ENCODE results near the gene NHS. TPM values are rescaled to one million over a fixed set of nuclear protein-coding genes. Genes with fewer than 3 reads are reported as not detected.
A peak's percentile ranks its signal among the peaks of the same experiment; 100 is the strongest.

Gene NHS
- total RNA-seq, 1 donor from 2014 or later = 6.6 TPM

GRCh38 chrX:17448188-17448587 lies 73.2 kb downstream of the NHS start:
- Histone ChIP-seq H3K27ac (ENCODE audit: low read depth, low read length) (no peak overlapping the region), H3K4me1 (ENCODE audit: insufficient read depth, low read length) (no peaks in the 10 kb centered on the region), H3K4me3 (ENCODE audit: insufficient read depth, low read depth, low read length) (no peak overlapping the region), H3K36me3 (ENCODE audit: insufficient read depth, low read length) (no peaks in the 10 kb centered on the region), H3K9ac (ENCODE audit: low read length) (no peak overlapping the region), H3K79me2 (ENCODE audit: insufficient read depth, low read length) (peaks cover 36% of the 10 kb centered on the region), H3K27me3 (ENCODE audit: insufficient read depth, low read length) (no peaks in the 10 kb centered on the region), H2AFZ (ENCODE audit: low read depth, low read length) (no peak overlapping the region), H3K9me3 (ENCODE audit: insufficient read depth, low read depth, low read length) (no peaks in the 10 kb centered on the region), H3K4me2 (ENCODE audit: low read length) (no peak overlapping the region), H4K20me1 (ENCODE audit: insufficient read depth, low read length) (peaks cover 16% of the 10 kb centered on the region)
- TF ChIP-seq CTCF (IDR thresholded peaks at IDR 0.05; ENCODE audit: insufficient read depth, low read depth, low read length) (no peak), EZH2 (IDR thresholded peaks at IDR 0.05; ENCODE audit: insufficient read depth, low read length) (no peak)
- DNase-seq (ENCODE audit: low read depth) (no peak), FAIRE-seq (peak; percentile 98)
- no peaks in the 10 kb centered on the region for H3K4me1 Mint-ChIP-seq (ENCODE audit: low read depth, unreplicated experiment)
- H3K36me3 Mint-ChIP-seq (ENCODE audit: low read depth, unreplicated experiment) = no peaks in the 10 kb centered on the region
- H3K27ac Mint-ChIP-seq (ENCODE audit: unreplicated experiment) = no peak overlapping the region
- no peaks in the 10 kb centered on the region for H3K27me3 Mint-ChIP-seq (ENCODE audit: low read depth, unreplicated experiment)
- H3K9me3 Mint-ChIP-seq (ENCODE audit: unreplicated experiment) = no peaks in the 10 kb centered on the region
- no peak overlapping the region for H3K4me3 Mint-ChIP-seq (ENCODE audit: unreplicated experiment)

- Histone ChIP-seq H3K27ac (ENCODE audit: low read depth, low read length) (no peak overlapping the region), H4K20me1 (ENCODE audit: insufficient read depth, low read length) (peaks cover 21% of the 10 kb centered on the region), H3K79me2 (ENCODE audit: insufficient read depth, low read length) (peaks cover 44% of the 10 kb centered on the region), H3K4me1 (ENCODE audit: insufficient read depth, low read length) (no peaks in the 10 kb centered on the region), H2AFZ (ENCODE audit: low read depth, low read length) (no peak overlapping the region), H3K9ac (ENCODE audit: low read length) (no peak overlapping the region), H3K36me3 (ENCODE audit: insufficient read depth, low read length) (no peaks in the 10 kb centered on the region), H3K4me2 (ENCODE audit: low read length) (no peak overlapping the region), H3K4me3 (ENCODE audit: insufficient read depth, low read depth, low read length) (no peak overlapping the region), H3K9me3 (ENCODE audit: insufficient read depth, low read depth, low read length) (no peaks in the 10 kb centered on the region), H3K27me3 (ENCODE audit: insufficient read depth, low read length) (no peaks in the 10 kb centered on the region)
- H3K4me3 Mint-ChIP-seq (ENCODE audit: unreplicated experiment) = no peak overlapping the region
- H3K9me3 Mint-ChIP-seq (ENCODE audit: unreplicated experiment) = no peaks in the 10 kb centered on the region
- DNase-seq (ENCODE audit: low read depth) (no peak), FAIRE-seq (no peak)
- no peaks in the 10 kb centered on the region for H3K4me1 Mint-ChIP-seq (ENCODE audit: low read depth, unreplicated experiment)
- H3K36me3 Mint-ChIP-seq (ENCODE audit: low read depth, unreplicated experiment) = no peaks in the 10 kb centered on the region
- H3K27me3 Mint-ChIP-seq (ENCODE audit: low read depth, unreplicated experiment) = no peaks in the 10 kb centered on the region
- H3K27ac Mint-ChIP-seq (ENCODE audit: unreplicated experiment) = no peak overlapping the region
- TF ChIP-seq EZH2 (IDR thresholded peaks at IDR 0.05; ENCODE audit: insufficient read depth, low read length) (no peak), CTCF (IDR thresholded peaks at IDR 0.05; ENCODE audit: insufficient read depth, low read depth, low read length) (no peak)
Measured at GRCh38 chrX:17449866-17450265, 74.9 kb downstream of the NHS start.

GRCh38 chrX:17453788-17454187 lies 78.8 kb downstream of the NHS start:
- H3K27ac ChIP-seq (ENCODE audit: low read depth, low read length) = no peak overlapping the region
- peaks cover 14% of the 10 kb centered on the region for H4K20me1 ChIP-seq (ENCODE audit: insufficient read depth, low read length)
- DNase-seq (ENCODE audit: low read depth) (no peak), FAIRE-seq (peak; percentile 83)
- no peaks in the 10 kb centered on the region for H3K4me1 ChIP-seq (ENCODE audit: insufficient read depth, low read length)
- Mint-ChIP-seq H3K9me3 (ENCODE audit: unreplicated experiment) (no peaks in the 10 kb centered on the region), H3K4me3 (ENCODE audit: unreplicated experiment) (no peak overlapping the region), H3K4me1 (ENCODE audit: low read depth, unreplicated experiment) (peaks cover 2% of the 10 kb centered on the region), H3K27ac (ENCODE audit: unreplicated experiment) (no peak overlapping the region), H3K27me3 (ENCODE audit: low read depth, unreplicated experiment) (no peaks in the 10 kb centered on the region), H3K36me3 (ENCODE audit: low read depth, unreplicated experiment) (no peaks in the 10 kb centered on the region)
- TF ChIP-seq EZH2 (IDR thresholded peaks at IDR 0.05; ENCODE audit: insufficient read depth, low read length) = no peak
- no peak for TF ChIP-seq CTCF (IDR thresholded peaks at IDR 0.05; ENCODE audit: insufficient read depth, low read depth, low read length)
- no peak overlapping the region for H3K9ac ChIP-seq (ENCODE audit: low read length)
- peaks cover 30% of the 10 kb centered on the region for H3K79me2 ChIP-seq (ENCODE audit: insufficient read depth, low read length)
- H3K4me3 ChIP-seq (ENCODE audit: insufficient read depth, low read depth, low read length) = no peak overlapping the region
- no peaks in the 10 kb centered on the region for H3K9me3 ChIP-seq (ENCODE audit: insufficient read depth, low read depth, low read length)
- no peaks in the 10 kb centered on the region for H3K36me3 ChIP-seq (ENCODE audit: insufficient read depth, low read length)
- no peaks in the 10 kb centered on the region for H3K27me3 ChIP-seq (ENCODE audit: insufficient read depth, low read length)
- H2AFZ ChIP-seq (ENCODE audit: low read depth, low read length) = no peak overlapping the region
- no peak overlapping the region for H3K4me2 ChIP-seq (ENCODE audit: low read length)
